Cardiac muscle cell (in vitro differentiated cells and primary cell): Measurements from ENCODE around the gene GOLGA1. TPM values are rescaled to one million over a fixed set of nuclear protein-coding genes. Genes with fewer than 3 reads are reported as not detected.
A peak's percentile ranks its signal among the peaks of the same experiment; 100 is the strongest.
"Not testable (repeated sequence)": the region's sequence is repeated elsewhere in the genome, so short reads cannot be mapped to it uniquely, and the experiment has no call there.

Experiments used
- DNase-seq, 2 donors: peaks; one replicate each; pipeline versions ENCODE4 v3.0.0 to v3.0.0-alpha.2; 2010 to 2017; ENCODE audit warnings: low read depth in 1 of 2, low spot score in 1 of 2
- H3K27ac ChIP-seq: fragments of 200-600 bp; sonication (generic); 2 replicates; pipeline ENCODE4 v1.5.1; 2016
- H3K27me3 ChIP-seq: fragments of 200-600 bp; sonication (generic); 2 replicates; pipeline ENCODE4 v1.6.0; 2016; ENCODE audit warnings: control low read depth
- H3K36me3 ChIP-seq: fragments of 200-600 bp; sonication (generic); 2 replicates; pipeline ENCODE4 v1.5.1; 2016; ENCODE audit warnings: control low read depth
- H3K4me1 ChIP-seq: fragments of 200-600 bp; sonication (generic); 2 replicates; pipeline ENCODE4 v1.8.1; 2017; ENCODE audit warnings: low read depth, mild to moderate bottlenecking, mixed run types
- H3K4me3 ChIP-seq: fragments of 200-600 bp; sonication (generic); 2 replicates; pipeline ENCODE4 v1.5.1; 2016; ENCODE audit warnings: mild to moderate bottlenecking
- H3K9me3 ChIP-seq: fragments of 200-600 bp; sonication (generic); 2 replicates; pipeline ENCODE4 v1.5.1; 2017; ENCODE audit warnings: low read depth, mild to moderate bottlenecking, control low read depth
- CTCF ChIP-seq: IDR thresholded peaks from 2 replicates; pipeline ENCODE4 v1.5.1; 2012; ENCODE audit warnings: low read depth, mild to moderate bottlenecking, low read length
- polyA plus RNA-seq: library from polyadenylated mRNA; unstranded; fragments of >200 nt; fragmentation: Nextera tagmentation; extraction: Ambion mirVana; gene quantifications from 2 replicates; pipeline ENCODE4 v1.2.1, GENCODE V29; 2016
- total RNA-seq: library from RNA; depleted of rRNA; stranded (reverse); fragments of >200 nt; gene quantifications from 2 replicates; pipeline ENCODE4 v1.2.3, GENCODE V29; 2016

Gene GOLGA1
- total and polyA plus RNA-seq, 2 experiments from 2014 or later = 15.0 to 21.1 TPM

- TF ChIP-seq CTCF = no peak
- no peaks in the 10 kb centered on the region for H3K27me3 ChIP-seq
- no peaks in the 10 kb centered on the region for H3K9me3 ChIP-seq
- no peak for DNase-seq
- H3K4me1 ChIP-seq = no peaks in the 10 kb centered on the region
- H3K4me3 ChIP-seq = no peak overlapping the region
- peaks cover 41% of the 10 kb centered on the region for H3K36me3 ChIP-seq
- H3K27ac ChIP-seq = no peak overlapping the region
These were observed 8.6 kb downstream of the GOLGA1 start for GRCh38 chr9:124932333-124932732.

- Histone ChIP-seq H3K27me3 (no peaks in the 10 kb centered on the region), H3K36me3 (peaks cover 48% of the 10 kb centered on the region), H3K4me1 (no peaks in the 10 kb centered on the region), H3K27ac (no peak overlapping the region), H3K4me3 (no peak overlapping the region), H3K9me3 (no peaks in the 10 kb centered on the region)
- DNase-seq = no peak
- no peak for TF ChIP-seq CTCF
These were observed 11.4 kb downstream of the GOLGA1 start for GRCh38 chr9:124929464-124929863.

- no peaks in the 10 kb centered on the region for H3K4me1 ChIP-seq
- no peaks in the 10 kb centered on the region for H3K27me3 ChIP-seq
- no peak for DNase-seq
- H3K4me3 ChIP-seq = no peak overlapping the region
- peaks cover 46% of the 10 kb centered on the region for H3K36me3 ChIP-seq
- no peak for TF ChIP-seq CTCF
- no peak overlapping the region for H3K27ac ChIP-seq
- no peaks in the 10 kb centered on the region for H3K9me3 ChIP-seq
These were observed 12.8 kb downstream of the GOLGA1 start for GRCh38 chr9:124928116-124928515.

- peaks cover 34% of the 10 kb centered on the region for H3K36me3 ChIP-seq
- H3K4me3 ChIP-seq, H3K27ac ChIP-seq, H3K4me1 ChIP-seq, H3K9me3 ChIP-seq, H3K27me3 ChIP-seq: not testable (repeated sequence)
- DNase-seq = peak in 1 of 2 donors; percentile 28
These were observed 20.5 kb downstream of the GOLGA1 start for GRCh38 chr9:124920394-124920793.

- H3K27ac ChIP-seq = no peak overlapping the region
- H3K4me3 ChIP-seq = no peak overlapping the region
- DNase-seq = no peak
- no peaks in the 10 kb centered on the region for H3K4me1 ChIP-seq
- no peak for TF ChIP-seq CTCF
- no peaks in the 10 kb centered on the region for H3K27me3 ChIP-seq
- peaks cover 14% of the 10 kb centered on the region for H3K36me3 ChIP-seq
- H3K9me3 ChIP-seq = no peaks in the 10 kb centered on the region
These were observed 26.0 kb downstream of the GOLGA1 start for GRCh38 chr9:124914753-124915405.

GRCh38 chr9:124913378-124913777 is 27.5 kb downstream of the GOLGA1 start:
- H3K4me3 ChIP-seq = no peak overlapping the region
- peaks cover 9% of the 10 kb centered on the region for H3K36me3 ChIP-seq
- no peak for TF ChIP-seq CTCF
- no peak overlapping the region for H3K27ac ChIP-seq
- DNase-seq = no peak
- no peaks in the 10 kb centered on the region for H3K4me1 ChIP-seq
- no peaks in the 10 kb centered on the region for H3K9me3 ChIP-seq
- no peaks in the 10 kb centered on the region for H3K27me3 ChIP-seq
